ENCODE results near the gene VTI1B. TPM values are rescaled to one million over a fixed set of nuclear protein-coding genes. Genes with fewer than 3 reads are reported as not detected.
"Not testable (repeated sequence)": the region's sequence is repeated elsewhere in the genome, so short reads cannot be mapped to it uniquely, and the experiment has no call there.

VTI1B gene
- total RNA-seq, 1 donor from 2014 or later, result 92.0 TPM

- no peak overlapping the region for H3K4me3 Mint-ChIP-seq (ENCODE audit: unreplicated experiment)
- no peaks in the 10 kb centered on the region for H3K9me3 Mint-ChIP-seq (ENCODE audit: unreplicated experiment)
- peaks cover under 1% of the 10 kb centered on the region for H3K27me3 ChIP-seq (ENCODE audit: insufficient read depth, low read length)
- H3K27ac Mint-ChIP-seq (ENCODE audit: unreplicated experiment), result no peak overlapping the region
- H3K9me3 ChIP-seq (ENCODE audit: insufficient read depth, low read depth, low read length), result no peaks in the 10 kb centered on the region
- no peak overlapping the region for H3K4me3 ChIP-seq (ENCODE audit: insufficient read depth, low read depth, low read length)
- H3K4me1 Mint-ChIP-seq (ENCODE audit: low read depth, unreplicated experiment), result no peaks in the 10 kb centered on the region
- no peak overlapping the region for H2AFZ ChIP-seq (ENCODE audit: low read depth, low read length)
- H3K36me3 ChIP-seq (ENCODE audit: insufficient read depth, low read length), result no peaks in the 10 kb centered on the region
- H3K27me3 Mint-ChIP-seq (ENCODE audit: low read depth, unreplicated experiment), result no peaks in the 10 kb centered on the region
- no peak overlapping the region for H3K9ac ChIP-seq (ENCODE audit: low read length)
- no peaks in the 10 kb centered on the region for H3K4me1 ChIP-seq (ENCODE audit: insufficient read depth, low read length)
- TF ChIP-seq EZH2 (IDR thresholded peaks at IDR 0.05; ENCODE audit: insufficient read depth, low read length), result no peak
- TF ChIP-seq CTCF (IDR thresholded peaks at IDR 0.05; ENCODE audit: insufficient read depth, low read depth, low read length), result no peak
- no peaks in the 10 kb centered on the region for H3K36me3 Mint-ChIP-seq (ENCODE audit: low read depth, unreplicated experiment)
- FAIRE-seq (no peak), DNase-seq (ENCODE audit: low read depth) (no peak)
- H3K4me2 ChIP-seq (ENCODE audit: low read length), result no peak overlapping the region
- H3K79me2 ChIP-seq (ENCODE audit: insufficient read depth, low read length), result no peaks in the 10 kb centered on the region
- no peak overlapping the region for H3K27ac ChIP-seq (ENCODE audit: low read depth, low read length)
- H4K20me1 ChIP-seq (ENCODE audit: insufficient read depth, low read length), result peaks cover 9% of the 10 kb centered on the region
Observed at GRCh38 chr14:67602076-67602475, 72.4 kb downstream of the VTI1B start.

- Histone ChIP-seq H2AFZ (ENCODE audit: low read depth, low read length) (peak overlapping the region; percentile 94), H3K9ac (ENCODE audit: low read length) (peak overlapping the region; percentile 82), H3K4me2 (ENCODE audit: low read length) (peak overlapping the region; percentile 84), H3K4me3 (ENCODE audit: insufficient read depth, low read depth, low read length) (peak overlapping the region; percentile 83), H3K27ac (ENCODE audit: low read depth, low read length) (peak overlapping the region; percentile 49)
- not testable (repeated sequence) for H3K36me3 ChIP-seq (ENCODE audit: insufficient read depth, low read length); H3K27me3 Mint-ChIP-seq (ENCODE audit: low read depth, unreplicated experiment); H3K9me3 ChIP-seq (ENCODE audit: insufficient read depth, low read depth, low read length); H3K4me1 Mint-ChIP-seq (ENCODE audit: low read depth, unreplicated experiment); H3K9me3 Mint-ChIP-seq (ENCODE audit: unreplicated experiment); DNase-seq (ENCODE audit: low read depth); H3K36me3 Mint-ChIP-seq (ENCODE audit: low read depth, unreplicated experiment); H3K4me1 ChIP-seq (ENCODE audit: insufficient read depth, low read length); FAIRE-seq; H3K79me2 ChIP-seq (ENCODE audit: insufficient read depth, low read length); H4K20me1 ChIP-seq (ENCODE audit: insufficient read depth, low read length); H3K27me3 ChIP-seq (ENCODE audit: insufficient read depth, low read length)
- Mint-ChIP-seq H3K27ac (ENCODE audit: unreplicated experiment) (peak overlapping the region; percentile 89), H3K4me3 (ENCODE audit: unreplicated experiment) (peak overlapping the region; percentile 93)
Observed at GRCh38 chr14:67600562-67600974, 73.9 kb downstream of the VTI1B start.

GRCh38 chr14:67599698-67600561 is 74.5 kb downstream of the VTI1B start, which contains the start of gene PIGH:
Gene PIGH, minus strand, starts transcription at chr14:67600268. Its CDS starts 65 bp downstream, at chr14:67600203.
- Histone ChIP-seq H2AFZ (ENCODE audit: low read depth, low read length) (peak within 1 kb of the TSS; percentile 94), H3K79me2 (ENCODE audit: insufficient read depth, low read length) (no peaks in the 10 kb centered on the region), H3K36me3 (ENCODE audit: insufficient read depth, low read length) (peaks cover 3% of the 10 kb centered on the region), H3K9me3 (ENCODE audit: insufficient read depth, low read depth, low read length) (no peaks in the 10 kb centered on the region), H3K9ac (ENCODE audit: low read length) (peak within 1 kb of the TSS; percentile 82), H4K20me1 (ENCODE audit: insufficient read depth, low read length) (peaks cover 9% of the 10 kb centered on the region), H3K27ac (ENCODE audit: low read depth, low read length) (peak within 1 kb of the TSS; percentile 49), H3K4me3 (ENCODE audit: insufficient read depth, low read depth, low read length) (peak within 1 kb of the TSS; percentile 83), H3K4me1 (ENCODE audit: insufficient read depth, low read length) (no peaks in the 10 kb centered on the region), H3K4me2 (ENCODE audit: low read length) (peak within 1 kb of the TSS; percentile 84), H3K27me3 (ENCODE audit: insufficient read depth, low read length) (no peaks in the 10 kb centered on the region)
- Mint-ChIP-seq H3K27me3 (ENCODE audit: low read depth, unreplicated experiment) (no peaks in the 10 kb centered on the region), H3K4me1 (ENCODE audit: low read depth, unreplicated experiment) (no peaks in the 10 kb centered on the region), H3K36me3 (ENCODE audit: low read depth, unreplicated experiment) (no peaks in the 10 kb centered on the region), H3K4me3 (ENCODE audit: unreplicated experiment) (peak within 1 kb of the TSS; percentile 93), H3K27ac (ENCODE audit: unreplicated experiment) (peak within 1 kb of the TSS; percentile 89), H3K9me3 (ENCODE audit: unreplicated experiment) (no peaks in the 10 kb centered on the region)
- TF ChIP-seq CTCF (IDR thresholded peaks at IDR 0.05; ENCODE audit: insufficient read depth, low read depth, low read length), result peak; percentile 28
- no peak for TF ChIP-seq EZH2 (IDR thresholded peaks at IDR 0.05; ENCODE audit: insufficient read depth, low read length)
- FAIRE-seq (no peak), DNase-seq (ENCODE audit: low read depth) (peak; percentile 65)

Other genes starting within 250 kb of the VTI1B start
- 1.3 and 1.8 TPM in 2 replicates for gene TMEM229B, start 185.9 kb downstream of the VTI1B start, total RNA-seq
- gene PLEKHH1, start 141.3 kb downstream of the VTI1B start, total RNA-seq, result 2.3 and 3.3 TPM in 2 replicates
- gene PIGH, start 74.4 kb downstream of the VTI1B start, total RNA-seq, result 11.3 and 13.5 TPM in 2 replicates
- gene ARG2, start 54.7 kb downstream of the VTI1B start, total RNA-seq, result 8.9 and 11.6 TPM in 2 replicates
- gene RDH11, start 21.1 kb upstream of the VTI1B start, total RNA-seq, result 92.3 and 96.2 TPM in 2 replicates
- 0.16 TPM in 1 of 2 replicates, not detected in the other for gene RDH12, start 27.3 kb upstream of the VTI1B start, total RNA-seq
- gene ZFYVE26, start 142.0 kb upstream of the VTI1B start, total RNA-seq, result 26.3 and 27.4 TPM in 2 replicates
- 8.2 and 10.8 TPM in 2 replicates for gene RAD51B, start 145.1 kb upstream of the VTI1B start, total RNA-seq

All from astrocyte (in vitro differentiated cells and primary cell).